Activated CD4-positive, alpha-beta T cell treated with anti-CD3 and anti-CD28 coated beads, Interleukin-2, amount 10 ng/mL, durations not matched to agents 7 days and 5 days (primary cell): ENCODE data around the gene ZFAND3. TPM values are rescaled to one million over a fixed set of nuclear protein-coding genes. Genes with fewer than 3 reads are reported as not detected.
A peak's percentile ranks its signal among the peaks of the same experiment; 100 is the strongest.

Source experiments
- CTCF ChIA-PET: fragments of 350-600 bp; sonication (Branson Sonifier 250); formaldehyde crosslinking; loops from one replicate; lab custom pipeline; 2021; ENCODE audit warnings: antibody characterized with exemption; lab: Charles Lee
- POLR2A ChIA-PET: fragments of 350-600 bp; sonication (Branson Sonifier 250); formaldehyde crosslinking; loops from one replicate; lab custom pipeline; 2021; ENCODE audit warnings: antibody characterized with exemption; lab: Charles Lee
- DNase-seq: peaks from one replicate; pipeline ENCODE4 v3.0.0-alpha.2; 2020
- H3K27ac Mint-ChIP-seq: one replicate; pipeline ENCODE4 v1.8.0; 2021; ENCODE audit warnings: mild to moderate bottlenecking, moderate library complexity, mixed read lengths
- H3K27me3 Mint-ChIP-seq: one replicate; pipeline ENCODE4 v1.8.0; 2021; ENCODE audit warnings: mixed read lengths
- H3K36me3 Mint-ChIP-seq: one replicate; pipeline ENCODE4 v1.8.0; 2021; ENCODE audit warnings: low read depth, mixed read lengths
- H3K4me1 Mint-ChIP-seq: one replicate; pipeline ENCODE4 v1.8.0; 2021; ENCODE audit warnings: mixed read lengths
- H3K4me3 Mint-ChIP-seq: one replicate; pipeline ENCODE4 v1.8.0; 2021; ENCODE audit warnings: mild to moderate bottlenecking, moderate library complexity, mixed read lengths
- H3K9me3 Mint-ChIP-seq: one replicate; pipeline ENCODE4 v1.8.0; 2021; ENCODE audit warnings: mixed read lengths
- total RNA-seq, 2 experiments: library from RNA; stranded (reverse); gene quantifications; one replicate each; pipeline ENCODE4 v1.2.3, GENCODE V29; 2021

The ZFAND3 gene
- total RNA-seq, 2 experiments from 2014 or later: 27.4 to 34.7 TPM

- CTCF ChIA-PET: interaction anchor here (0.5 kb wide), 1 partner anchor 9 kb away, joined by 3 read pairs; no protein-coding TSS in a partner anchor
- Mint-ChIP-seq H3K4me3 (no peak overlapping the region), H3K27me3 (peaks cover 6% of the 10 kb centered on the region), H3K36me3 (no peaks in the 10 kb centered on the region), H3K27ac (no peak overlapping the region), H3K4me1 (peaks cover 3% of the 10 kb centered on the region), H3K9me3 (no peaks in the 10 kb centered on the region)
- POLR2A ChIA-PET: no interaction called here
- no peak for DNase-seq
Observed at GRCh38 chr6:37801605-37801940, 18.0 kb upstream of the ZFAND3 start.

GRCh38 chr6:37802810-37803209 lies 16.7 kb upstream of the ZFAND3 start:
- ChIA-PET CTCF (interaction anchor here (1.2 kb wide), 1 partner anchor 11 kb away, joined by 4 read pairs; no protein-coding TSS in a partner anchor), POLR2A (no interaction called here)
- Mint-ChIP-seq H3K27ac (no peak overlapping the region), H3K4me1 (peaks cover 3% of the 10 kb centered on the region), H3K4me3 (no peak overlapping the region), H3K27me3 (peaks cover 8% of the 10 kb centered on the region), H3K9me3 (no peaks in the 10 kb centered on the region), H3K36me3 (no peaks in the 10 kb centered on the region)
- DNase-seq: no peak

- Mint-ChIP-seq H3K4me1 (peaks cover 3% of the 10 kb centered on the region), H3K4me3 (no peak overlapping the region), H3K36me3 (no peaks in the 10 kb centered on the region), H3K27me3 (peaks cover 12% of the 10 kb centered on the region), H3K9me3 (no peaks in the 10 kb centered on the region), H3K27ac (no peak overlapping the region)
- ChIA-PET CTCF (interaction anchor here (1.1 kb wide), 1 partner anchor 18 kb away, joined by 4 read pairs; no protein-coding TSS in a partner anchor), POLR2A (no interaction called here)
- no peak for DNase-seq
Observed at GRCh38 chr6:37804586-37804985, 14.9 kb upstream of the ZFAND3 start.

GRCh38 chr6:37806213-37806612 lies 13.3 kb upstream of the ZFAND3 start:
- no peak for DNase-seq
- ChIA-PET CTCF (interaction anchor here (0.9 to 1.8 kb wide), 2 partner anchors 14 to 21 kb away, joined by 4 to 5 read pairs; partner anchors contain the start of gene ZFAND3), POLR2A (no interaction called here)
- H3K27ac Mint-ChIP-seq: no peak overlapping the region
- H3K27me3 Mint-ChIP-seq: peaks cover 10% of the 10 kb centered on the region
- peaks cover 3% of the 10 kb centered on the region for H3K4me1 Mint-ChIP-seq
- H3K9me3 Mint-ChIP-seq: no peaks in the 10 kb centered on the region
- no peak overlapping the region for H3K4me3 Mint-ChIP-seq
- H3K36me3 Mint-ChIP-seq: no peaks in the 10 kb centered on the region

- H3K4me1 Mint-ChIP-seq: peaks cover 3% of the 10 kb centered on the region
- no peak for DNase-seq
- H3K9me3 Mint-ChIP-seq: no peaks in the 10 kb centered on the region
- no peak overlapping the region for H3K4me3 Mint-ChIP-seq
- CTCF ChIA-PET: interaction anchor here (0.9 to 1.2 kb wide), 2 partner anchors 10 to 11 kb away, joined by 3 read pairs; no protein-coding TSS in a partner anchor
- POLR2A ChIA-PET: no interaction called here
- no peaks in the 10 kb centered on the region for H3K36me3 Mint-ChIP-seq
- H3K27me3 Mint-ChIP-seq: peaks cover 10% of the 10 kb centered on the region
- H3K27ac Mint-ChIP-seq: no peak overlapping the region
Observed at GRCh38 chr6:37807656-37808055, 11.9 kb upstream of the ZFAND3 start.

- CTCF ChIA-PET: interaction anchor here (0.9 kb wide), 1 partner anchor 18 kb away, joined by 3 read pairs; no protein-coding TSS in a partner anchor
- no peak for DNase-seq
- H3K4me3 Mint-ChIP-seq: no peak overlapping the region
- H3K9me3 Mint-ChIP-seq: no peaks in the 10 kb centered on the region
- H3K27ac Mint-ChIP-seq: no peak overlapping the region
- H3K4me1 Mint-ChIP-seq: peaks cover 2% of the 10 kb centered on the region
- no peaks in the 10 kb centered on the region for H3K36me3 Mint-ChIP-seq
- peaks cover 6% of the 10 kb centered on the region for H3K27me3 Mint-ChIP-seq
- POLR2A ChIA-PET: no interaction called here
Observed at GRCh38 chr6:37809197-37809543, 10.4 kb upstream of the ZFAND3 start.

GRCh38 chr6:37812841-37813240 lies 6.7 kb upstream of the ZFAND3 start:
- Mint-ChIP-seq H3K4me1 (peaks cover 8% of the 10 kb centered on the region), H3K9me3 (no peaks in the 10 kb centered on the region), H3K27me3 (peaks cover 3% of the 10 kb centered on the region), H3K36me3 (no peaks in the 10 kb centered on the region), H3K4me3 (no peak overlapping the region), H3K27ac (no peak overlapping the region)
- POLR2A ChIA-PET: no interaction called here
- no peak for DNase-seq
- CTCF ChIA-PET: no interaction called here

- no peaks in the 10 kb centered on the region for H3K27me3 Mint-ChIP-seq
- no peak overlapping the region for H3K4me3 Mint-ChIP-seq
- no peaks in the 10 kb centered on the region for H3K36me3 Mint-ChIP-seq
- H3K9me3 Mint-ChIP-seq: no peaks in the 10 kb centered on the region
- CTCF ChIA-PET: no interaction called here
- H3K4me1 Mint-ChIP-seq: peaks cover 14% of the 10 kb centered on the region
- POLR2A ChIA-PET: no interaction called here
- no peak for DNase-seq
- no peak overlapping the region for H3K27ac Mint-ChIP-seq
Observed at GRCh38 chr6:37814374-37814773, 5.2 kb upstream of the ZFAND3 start.

GRCh38 chr6:37816599-37817375 lies 2.7 kb upstream of the ZFAND3 start:
- Mint-ChIP-seq H3K36me3 (peaks cover 3% of the 10 kb centered on the region), H3K4me1 (peaks cover 29% of the 10 kb centered on the region), H3K27me3 (no peaks in the 10 kb centered on the region), H3K27ac (no peak overlapping the region), H3K9me3 (no peaks in the 10 kb centered on the region), H3K4me3 (peak overlapping the region; percentile 35)
- CTCF ChIA-PET: no interaction called here
- no peak for DNase-seq
- POLR2A ChIA-PET: no interaction called here

GRCh38 chr6:37818536-37819176 lies 871 bp upstream of the ZFAND3 start:
- Mint-ChIP-seq H3K9me3 (no peaks in the 10 kb centered on the region), H3K27ac (peak overlapping the region; percentile 99), H3K4me3 (peak overlapping the region; percentile 99), H3K4me1 (peaks cover 42% of the 10 kb centered on the region), H3K36me3 (peaks cover 3% of the 10 kb centered on the region), H3K27me3 (no peaks in the 10 kb centered on the region)
- POLR2A ChIA-PET: interaction anchor here (0.6 kb wide), 2 partner anchors 9 to 313 kb away, joined by 3 read pairs; no protein-coding TSS in a partner anchor
- peak; percentile 96 for DNase-seq
- CTCF ChIA-PET: interaction anchor here (0.8 to 1.9 kb wide), 6 partner anchors 9 to 29 kb away, joined by 3 to 7 read pairs (median 3); no protein-coding TSS in a partner anchor

GRCh38 chr6:37819802-37820717 lies 533 bp downstream of the ZFAND3 start:
- peak overlapping the region; percentile 99 for H3K27ac Mint-ChIP-seq
- ChIA-PET POLR2A (no interaction called here), CTCF (interaction anchor here (1.2 to 1.9 kb wide), 3 partner anchors 7 to 29 kb away, joined by 3 to 7 read pairs (median 4); no protein-coding TSS in a partner anchor)
- no peaks in the 10 kb centered on the region for H3K9me3 Mint-ChIP-seq
- peak; percentile 35 for DNase-seq
- H3K4me3 Mint-ChIP-seq: peak overlapping the region; percentile 99
- H3K4me1 Mint-ChIP-seq: peaks cover 44% of the 10 kb centered on the region
- H3K36me3 Mint-ChIP-seq: peaks cover 3% of the 10 kb centered on the region
- H3K27me3 Mint-ChIP-seq: no peaks in the 10 kb centered on the region

- Mint-ChIP-seq H3K4me1 (peaks cover 47% of the 10 kb centered on the region), H3K9me3 (no peaks in the 10 kb centered on the region), H3K27me3 (no peaks in the 10 kb centered on the region), H3K4me3 (peak overlapping the region; percentile 92), H3K27ac (peak overlapping the region; percentile 89), H3K36me3 (peaks cover 3% of the 10 kb centered on the region)
- DNase-seq: no peak
- CTCF ChIA-PET: interaction anchor here (1.2 to 1.3 kb wide), 2 partner anchors 14 to 30 kb away, joined by 3 to 4 read pairs; no protein-coding TSS in a partner anchor
- POLR2A ChIA-PET: no interaction called here
Observed at GRCh38 chr6:37820718-37821079, 1.2 kb downstream of the ZFAND3 start.
